ENCODE results near the gene C1QB. TPM values are rescaled to one million over a fixed set of nuclear protein-coding genes. Genes with fewer than 3 reads are reported as not detected.

The C1QB gene
- total RNA-seq, 1 donor from 2014 or later = 454 TPM

DNA sequence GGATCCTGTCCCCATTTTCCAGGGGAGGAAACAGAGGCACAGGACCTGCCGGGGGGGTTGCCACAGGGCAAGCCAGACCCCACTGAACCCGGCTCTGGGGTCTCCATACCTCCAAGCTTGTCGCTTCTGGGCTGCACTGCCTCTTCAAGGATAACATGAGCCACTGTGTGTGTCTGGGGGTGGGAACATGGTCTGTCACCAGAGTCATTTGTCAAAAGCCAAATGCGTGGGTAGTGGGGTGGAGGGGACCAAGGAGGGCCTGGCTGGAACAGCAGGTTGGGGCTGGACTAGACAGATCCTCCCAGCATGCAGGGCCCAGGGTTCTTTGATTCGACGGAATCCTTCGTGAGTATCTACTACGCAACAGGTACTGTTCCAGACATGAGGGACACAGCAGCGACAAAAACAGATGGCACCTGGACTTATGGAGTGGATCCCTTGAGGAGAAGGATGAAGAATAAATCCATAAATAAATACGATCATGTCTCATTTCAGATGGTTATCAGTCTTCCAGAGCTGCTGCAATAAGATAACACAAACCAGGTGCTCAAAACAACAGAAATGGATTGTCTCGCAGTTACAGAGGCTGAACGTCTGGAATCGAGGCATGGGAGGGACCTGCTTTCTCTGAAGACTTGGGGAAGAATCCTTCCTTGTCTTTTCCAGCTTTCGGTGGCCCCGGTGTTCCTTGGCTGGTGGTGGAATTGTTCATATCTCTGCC is 28.7 kb downstream of the C1QB start:
- Histone ChIP-seq H3K4me3 (no peak overlapping the region), H3K4me1 (no peaks in the 10 kb centered on the region), H3K9me3 (no peaks in the 10 kb centered on the region), H3K27ac (no peak overlapping the region), H3K36me3 (no peaks in the 10 kb centered on the region), H3K27me3 (no peaks in the 10 kb centered on the region)
- intact Hi-C loops (cut with DNase I) = no loop called here
- TF ChIP-seq, protein P1, sequence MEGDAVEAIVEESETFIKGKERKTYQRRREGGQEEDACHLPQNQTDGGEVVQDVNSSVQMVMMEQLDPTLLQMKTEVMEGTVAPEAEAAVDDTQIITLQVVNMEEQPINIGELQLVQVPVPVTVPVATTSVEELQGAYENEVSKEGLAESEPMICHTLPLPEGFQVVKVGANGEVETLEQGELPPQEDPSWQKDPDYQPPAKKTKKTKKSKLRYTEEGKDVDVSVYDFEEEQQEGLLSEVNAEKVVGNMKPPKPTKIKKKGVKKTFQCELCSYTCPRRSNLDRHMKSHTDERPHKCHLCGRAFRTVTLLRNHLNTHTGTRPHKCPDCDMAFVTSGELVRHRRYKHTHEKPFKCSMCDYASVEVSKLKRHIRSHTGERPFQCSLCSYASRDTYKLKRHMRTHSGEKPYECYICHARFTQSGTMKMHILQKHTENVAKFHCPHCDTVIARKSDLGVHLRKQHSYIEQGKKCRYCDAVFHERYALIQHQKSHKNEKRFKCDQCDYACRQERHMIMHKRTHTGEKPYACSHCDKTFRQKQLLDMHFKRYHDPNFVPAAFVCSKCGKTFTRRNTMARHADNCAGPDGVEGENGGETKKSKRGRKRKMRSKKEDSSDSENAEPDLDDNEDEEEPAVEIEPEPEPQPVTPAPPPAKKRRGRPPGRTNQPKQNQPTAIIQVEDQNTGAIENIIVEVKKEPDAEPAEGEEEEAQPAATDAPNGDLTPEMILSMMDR (IDR thresholded peaks at IDR 0.05) = no peak
- DNase-seq (ENCODE audit: low spot score in 2 of 2) = no peak

DNA sequence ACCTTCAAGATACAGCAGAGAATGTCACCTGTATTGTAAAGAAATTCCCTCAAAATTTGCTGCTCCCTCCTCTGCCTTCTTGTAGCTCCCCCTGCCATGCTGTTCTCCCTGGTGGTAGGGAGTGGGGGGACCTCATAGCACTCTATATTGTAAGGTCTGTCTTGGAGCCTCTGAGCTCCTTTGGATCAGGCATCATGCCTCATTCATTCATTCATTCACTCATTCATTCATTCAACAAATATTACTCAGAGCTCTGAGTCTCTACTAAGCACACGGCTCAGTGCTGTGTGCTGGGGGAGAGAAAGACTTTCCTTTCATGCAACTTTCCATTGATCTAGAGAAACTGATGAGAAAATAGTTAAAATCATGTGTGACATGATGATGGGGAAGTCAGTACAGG is 30.5 kb downstream of the C1QB start:
- TF ChIP-seq, protein P1 (IDR thresholded peaks at IDR 0.05) = no peak
- no peak overlapping the region for H3K27ac ChIP-seq
- intact Hi-C loops (cut with DNase I) = no loop called here
- H3K4me3 ChIP-seq = no peak overlapping the region
- no peaks in the 10 kb centered on the region for H3K36me3 ChIP-seq
- H3K27me3 ChIP-seq = no peaks in the 10 kb centered on the region
- no peaks in the 10 kb centered on the region for H3K9me3 ChIP-seq
- no peaks in the 10 kb centered on the region for H3K4me1 ChIP-seq
- no peak for DNase-seq (ENCODE audit: low spot score in 2 of 2)

DNA sequence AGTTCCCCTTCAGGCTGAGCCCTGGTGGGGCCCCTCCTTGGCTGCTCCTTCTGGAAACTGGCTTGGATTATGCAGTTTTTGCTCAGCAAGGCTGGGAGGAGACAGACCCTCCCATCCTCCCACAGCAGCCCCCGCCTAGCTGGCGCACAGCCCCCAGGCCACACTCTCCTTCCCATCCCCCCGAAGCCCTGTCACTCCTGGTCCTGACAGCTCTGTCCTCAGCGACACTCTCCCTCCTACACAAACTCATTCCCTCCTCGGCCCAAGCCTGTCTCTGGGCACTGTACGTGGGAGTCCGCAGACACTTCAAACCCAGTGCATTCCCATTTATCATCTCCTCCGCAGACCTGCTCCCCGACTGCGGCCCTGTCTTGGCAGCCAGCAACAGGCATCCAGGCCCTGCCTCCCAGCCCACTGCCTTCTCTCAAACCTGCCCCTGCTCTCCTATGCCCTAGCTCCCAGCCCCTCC is 32.6 kb downstream of the C1QB start:
- Histone ChIP-seq H3K4me1 (no peaks in the 10 kb centered on the region), H3K27me3 (no peaks in the 10 kb centered on the region), H3K4me3 (no peak overlapping the region), H3K36me3 (no peaks in the 10 kb centered on the region), H3K9me3 (no peaks in the 10 kb centered on the region), H3K27ac (no peak overlapping the region)
- intact Hi-C loops (cut with DNase I) = no loop called here
- TF ChIP-seq, protein P1 (IDR thresholded peaks at IDR 0.05) = no peak
- DNase-seq (ENCODE audit: low spot score in 2 of 2) = no peak

DNA sequence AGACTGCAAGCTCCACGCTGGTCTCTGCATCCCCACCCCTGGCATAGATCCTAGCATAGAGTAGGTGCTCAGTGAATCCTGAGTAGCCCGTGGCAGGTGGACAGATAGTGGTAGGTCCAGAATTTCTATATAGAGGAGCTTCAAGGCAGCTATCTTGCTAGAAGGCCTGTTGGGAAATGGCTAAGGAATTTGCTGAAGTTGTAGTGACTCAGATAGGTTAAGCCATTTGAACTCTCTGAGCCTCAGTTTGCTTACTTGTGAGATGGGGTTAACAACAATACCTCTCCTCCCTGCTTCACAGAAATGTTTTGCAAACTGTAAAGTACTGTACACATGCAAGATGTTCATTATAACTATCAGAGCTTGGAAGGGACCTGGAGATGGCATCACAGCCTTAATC is 34.2 kb downstream of the C1QB start:
- DNase-seq (ENCODE audit: low spot score in 2 of 2) = no peak
- Histone ChIP-seq H3K36me3 (no peaks in the 10 kb centered on the region), H3K4me3 (no peak overlapping the region), H3K27me3 (no peaks in the 10 kb centered on the region), H3K4me1 (no peaks in the 10 kb centered on the region), H3K9me3 (no peaks in the 10 kb centered on the region), H3K27ac (no peak overlapping the region)
- TF ChIP-seq, protein P1 (IDR thresholded peaks at IDR 0.05) = no peak
- intact Hi-C loops (cut with DNase I) = no loop called here

DNA sequence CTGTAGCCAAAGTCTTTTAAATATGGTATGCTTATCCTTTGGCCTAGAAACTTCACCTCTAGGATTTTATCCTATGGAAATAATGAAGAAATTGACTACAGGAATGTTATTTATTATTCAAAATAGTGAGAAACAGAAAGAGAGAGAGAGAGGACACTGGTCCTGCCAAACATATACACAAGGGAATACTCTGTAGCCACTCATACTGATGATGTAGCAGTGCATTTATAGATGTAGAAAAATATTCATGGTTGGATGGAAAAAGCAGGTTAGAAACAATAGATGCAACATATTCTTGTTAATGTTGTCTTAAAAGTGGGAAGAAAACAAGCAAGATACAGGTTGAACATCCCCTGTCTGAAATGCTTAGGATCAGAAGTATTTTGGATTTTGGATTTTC is 35.4 kb downstream of the C1QB start:
- no peak for DNase-seq (ENCODE audit: low spot score in 2 of 2)
- TF ChIP-seq, protein P1 (IDR thresholded peaks at IDR 0.05) = no peak
- intact Hi-C loops (cut with DNase I) = no loop called here
- no peak overlapping the region for H3K27ac ChIP-seq
- no peaks in the 10 kb centered on the region for H3K36me3 ChIP-seq
- H3K9me3 ChIP-seq = no peaks in the 10 kb centered on the region
- no peak overlapping the region for H3K4me3 ChIP-seq
- H3K27me3 ChIP-seq = no peaks in the 10 kb centered on the region
- no peaks in the 10 kb centered on the region for H3K4me1 ChIP-seq

Measured in ascending aorta (tissue), 2 donors.